ENCODE data around the gene IKBKG. TPM values are rescaled to one million over a fixed set of nuclear protein-coding genes. Genes with fewer than 3 reads are reported as not detected.
"Not testable (repeated sequence)": the region's sequence is repeated elsewhere in the genome, so short reads cannot be mapped to it uniquely, and the experiment has no call there.

Gene IKBKG
- total and polyA plus RNA-seq, 7 donors = 9.2 to 28.9 (median 15.5) TPM

GRCh38 chrX:154603438-154604430 is 56.3 kb downstream of the IKBKG start:
- H3K36me3 ChIP-seq = no peaks in the 10 kb centered on the region
- intact Hi-C loops (cut with DNase I) = no loop called here
- H3K27me3 ChIP-seq = peaks cover 0 to 3% (median 0%) of the 10 kb centered on the region in 3 donors
- TF ChIP-seq EP300 (IDR thresholded peaks at IDR 0.05) = no peak
- no peak for TF ChIP-seq POLR2AphosphoS5 (IDR thresholded peaks at IDR 0.05)
- TF ChIP-seq CTCF (IDR thresholded peaks at IDR 0.05) = no peak
- no peak for TF ChIP-seq POLR2A (IDR thresholded peaks at IDR 0.05)
- DNase-seq = no peak
- no peaks in the 10 kb centered on the region for H3K9me3 ChIP-seq
- peak overlapping the region in 2 of 4 donors; percentile 33 to 35 for H3K27ac ChIP-seq
- WGBS, 2 donors = 82 to 84% methylated on average over 13 of the region's 13 CpGs
- H3K4me1 ChIP-seq = no peaks in the 10 kb centered on the region
- no peak overlapping the region for H3K4me3 ChIP-seq

- Histone ChIP-seq H3K4me1 (no peaks in the 10 kb centered on the region), H3K27ac (no peak overlapping the region), H3K36me3 (no peaks in the 10 kb centered on the region), H3K9me3 (no peaks in the 10 kb centered on the region), H3K4me3 (no peak overlapping the region), H3K27me3 (no peaks in the 10 kb centered on the region)
- intact Hi-C loops (cut with DNase I) = no loop called here
- WGBS, 2 donors = 85 to 86% methylated on average over 6 of the region's 6 CpGs
- TF ChIP-seq CTCF (IDR thresholded peaks at IDR 0.05) (no peak), POLR2AphosphoS5 (IDR thresholded peaks at IDR 0.05) (no peak), EP300 (IDR thresholded peaks at IDR 0.05) (no peak), POLR2A (IDR thresholded peaks at IDR 0.05) (no peak)
- DNase-seq = no peak
Observed at GRCh38 chrX:154605566-154605965, 58.1 kb downstream of the IKBKG start.

- WGBS, 2 donors = 53 to 70% methylated on average over 6 of the region's 6 CpGs
- no peaks in the 10 kb centered on the region for H3K36me3 ChIP-seq
- intact Hi-C loops (cut with DNase I) = no loop called here
- no peaks in the 10 kb centered on the region for H3K4me1 ChIP-seq
- DNase-seq = no peak
- no peak overlapping the region for H3K27ac ChIP-seq
- H3K27me3 ChIP-seq = peaks cover 0 to 3% (median 0%) of the 10 kb centered on the region in 3 donors
- no peak for TF ChIP-seq POLR2A (IDR thresholded peaks at IDR 0.05)
- TF ChIP-seq POLR2AphosphoS5 (IDR thresholded peaks at IDR 0.05) = no peak
- TF ChIP-seq EP300 (IDR thresholded peaks at IDR 0.05) = no peak
- TF ChIP-seq CTCF (IDR thresholded peaks at IDR 0.05) = no peak
- no peak overlapping the region for H3K4me3 ChIP-seq
- H3K9me3 ChIP-seq = no peaks in the 10 kb centered on the region
Observed at GRCh38 chrX:154607370-154607769, 60.0 kb downstream of the IKBKG start.

GRCh38 chrX:154607976-154608375 is 60.6 kb downstream of the IKBKG start:
- DNase-seq; intact Hi-C loops (cut with DNase I); H3K27ac ChIP-seq; H3K4me1 ChIP-seq; H3K36me3 ChIP-seq; H3K9me3 ChIP-seq; H3K4me3 ChIP-seq; H3K27me3 ChIP-seq: not testable (repeated sequence)
- WGBS, 2 donors = 87 to 94% methylated on average over 11 of the region's 11 CpGs

- intact Hi-C loops (cut with DNase I) = not testable (repeated sequence)
Observed at GRCh38 chrX:154608823-154609222, 61.4 kb downstream of the IKBKG start.

GRCh38 chrX:154611146-154611545 is 63.7 kb downstream of the IKBKG start:
- WGBS, 2 donors = 94 to 95% methylated on average over 12 of the region's 12 CpGs
- DNase-seq; intact Hi-C loops (cut with DNase I): not testable (repeated sequence)

More at GRCh38 chrX:154608823-154609222, 61.4 kb downstream of the IKBKG start:
- DNase-seq, H3K27me3 ChIP-seq, H3K36me3 ChIP-seq, H3K27ac ChIP-seq, H3K9me3 ChIP-seq, H3K4me1 ChIP-seq, H3K4me3 ChIP-seq: not testable (repeated sequence)
- WGBS, 2 donors = 77 to 81% methylated on average over 12 of the region's 12 CpGs

GRCh38 chrX:154613586-154613985 is 66.2 kb downstream of the IKBKG start:
- H3K4me3 ChIP-seq; intact Hi-C loops (cut with DNase I); H3K36me3 ChIP-seq; H3K4me1 ChIP-seq; DNase-seq; H3K9me3 ChIP-seq; H3K27ac ChIP-seq; H3K27me3 ChIP-seq: not testable (repeated sequence)
- 18 to 36% methylated on average over 5 of the region's 12 CpGs for WGBS, 2 donors

More at GRCh38 chrX:154611146-154611545, 63.7 kb downstream of the IKBKG start:
- H3K9me3 ChIP-seq, H3K4me1 ChIP-seq, H3K4me3 ChIP-seq, H3K27me3 ChIP-seq, H3K36me3 ChIP-seq, H3K27ac ChIP-seq: not testable (repeated sequence)
